SIG-M5 treated with dmso at 0.1 percent for 504 hours (cell line): ENCODE data around the gene ARID5B.
A peak's percentile ranks its signal among the peaks of the same experiment; 100 is the strongest.
"Not testable (repeated sequence)": the region's sequence is repeated elsewhere in the genome, so short reads cannot be mapped to it uniquely, and the experiment has no call there.

Source experiments
- DNase-seq: peaks from one replicate; lab custom pipeline; 2025; ENCODE audit not compliant: unreplicated experiment; lab: John Stamatoyannopoulos, UW

The ARID5B gene

GRCh38 chr10:61961278-61961677 lies 59.8 kb downstream of the ARID5B start:
- DNase-seq: no peak

DNA sequence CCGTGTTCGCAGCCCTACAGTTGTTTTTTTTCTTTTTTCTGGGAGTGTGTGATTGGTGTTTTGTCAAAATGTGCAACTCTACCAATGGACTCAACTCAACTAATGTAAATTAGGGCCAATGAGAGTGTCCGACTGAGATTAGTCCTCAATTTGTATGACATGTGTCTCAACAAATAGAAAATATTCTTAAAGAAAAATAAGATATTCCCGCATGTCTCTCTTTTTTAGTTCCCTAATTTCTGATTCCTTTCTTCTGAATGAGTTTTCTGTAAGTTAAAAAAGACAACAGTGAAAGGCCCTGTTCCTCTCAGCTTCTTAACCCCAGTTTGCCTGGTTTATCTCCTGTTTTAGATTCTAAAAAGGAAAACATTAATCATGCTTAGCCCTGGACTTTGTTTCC lies 61.5 kb downstream of the ARID5B start:
- no peak for DNase-seq

GRCh38 chr10:61963669-61964058 lies 62.2 kb downstream of the ARID5B start:
- DNase-seq: no peak

- no peak for DNase-seq
Measured at GRCh38 chr10:61964059-61964709, 62.7 kb downstream of the ARID5B start.

- DNase-seq: no peak
Measured at GRCh38 chr10:61964949-61965702, 63.6 kb downstream of the ARID5B start.

- no peak for DNase-seq
Measured at GRCh38 chr10:61965703-61966395, 64.3 kb downstream of the ARID5B start.

DNA sequence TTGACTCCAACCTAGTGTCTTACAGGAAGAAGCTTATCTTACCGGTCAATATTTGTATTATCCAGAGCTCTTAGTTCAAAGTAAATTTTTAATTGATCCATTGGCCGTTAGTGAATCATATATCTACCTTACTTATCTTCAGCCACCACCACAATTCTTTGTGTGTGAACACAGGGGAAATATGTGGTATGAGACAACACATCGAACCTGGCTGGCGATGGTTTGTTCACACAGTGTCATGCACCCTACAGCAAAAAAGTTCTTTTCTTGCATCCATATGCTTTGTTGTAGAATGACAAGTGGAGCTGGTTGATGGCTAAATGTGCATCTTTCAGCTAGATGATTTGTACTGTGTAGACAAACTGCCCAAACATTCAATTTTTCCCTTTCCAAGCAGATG lies 65.8 kb downstream of the ARID5B start:
- no peak for DNase-seq

DNA sequence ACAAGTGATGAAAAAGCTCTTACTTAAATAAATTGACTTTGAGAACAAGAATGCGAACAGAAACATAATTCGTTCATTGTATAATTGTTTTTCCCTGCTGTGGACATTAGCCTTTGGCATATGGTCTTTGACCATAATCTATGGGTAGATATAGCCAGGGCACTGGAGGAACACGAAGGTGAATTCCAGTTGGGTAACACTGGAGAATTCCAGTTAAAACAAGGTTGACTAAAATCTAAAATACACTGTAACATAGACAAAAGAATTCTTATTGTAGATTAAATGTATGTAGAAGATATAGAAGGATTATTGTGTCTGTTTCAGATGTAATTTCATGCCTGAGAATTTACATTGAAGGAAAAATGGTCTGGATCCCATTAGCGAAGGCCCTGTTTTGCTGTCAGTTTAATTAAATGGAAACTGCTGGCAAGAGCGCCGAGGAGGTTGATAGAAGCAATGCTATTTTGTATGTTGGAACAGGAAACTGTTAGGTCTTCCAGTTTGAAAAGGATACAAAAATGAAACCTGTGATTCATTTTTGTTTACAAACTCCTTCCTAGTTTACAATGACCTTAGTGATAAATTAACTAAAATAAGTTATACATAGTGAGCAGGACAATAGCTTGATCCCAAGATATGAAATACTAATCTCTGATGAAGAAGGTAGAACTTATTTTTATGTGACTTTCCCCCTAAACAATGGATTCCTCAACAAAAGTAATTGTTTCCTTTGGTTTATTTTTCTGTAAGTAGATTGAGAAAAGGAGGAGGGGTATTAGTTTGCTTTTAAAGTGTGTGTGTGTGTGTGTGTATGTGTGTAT lies 68.9 kb downstream of the ARID5B start:
- DNase-seq: no peak

- no peak for DNase-seq
Measured at GRCh38 chr10:61971003-61971325, 69.5 kb downstream of the ARID5B start.

- no peak for DNase-seq
Measured at GRCh38 chr10:61973169-61973568, 71.7 kb downstream of the ARID5B start.

GRCh38 chr10:61973906-61974305 lies 72.4 kb downstream of the ARID5B start:
- no peak for DNase-seq

DNA sequence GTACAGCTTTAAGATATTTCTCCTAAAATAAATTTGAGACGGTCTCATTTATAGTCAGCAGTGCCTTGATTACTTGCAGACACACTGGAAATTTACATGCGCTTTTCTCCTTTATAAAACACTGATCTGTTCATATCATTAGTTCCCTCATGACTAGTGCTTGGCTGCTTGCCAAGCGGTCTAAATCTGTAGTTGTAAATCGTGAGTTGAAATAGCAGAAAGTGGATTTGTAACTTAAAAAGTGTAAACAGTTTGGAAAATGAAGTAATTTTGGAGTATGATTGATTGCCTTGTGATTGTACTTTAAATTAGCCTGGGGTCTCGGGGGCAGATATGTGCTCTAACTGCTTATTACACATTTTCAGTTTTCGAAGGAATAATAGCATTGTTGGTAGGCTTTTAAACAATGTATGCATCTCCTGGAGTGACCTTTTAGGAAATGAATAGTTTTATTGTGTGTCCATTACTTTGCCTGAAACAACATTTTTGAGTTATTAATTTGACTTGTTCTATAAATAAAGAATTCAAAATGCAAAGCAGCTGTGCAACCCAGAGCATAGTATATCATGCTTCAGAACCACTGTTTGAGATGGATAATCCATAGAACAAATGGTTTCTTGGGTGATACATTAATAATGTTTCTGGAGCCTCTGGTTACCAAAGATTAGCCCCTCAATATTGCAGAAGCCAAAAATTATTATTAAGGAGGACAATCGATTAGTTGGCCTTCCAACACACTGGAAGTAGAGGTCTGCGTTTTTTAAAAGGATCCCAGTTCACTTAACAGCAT lies 73.3 kb downstream of the ARID5B start:
- DNase-seq: no peak

GRCh38 chr10:61975391-61975932 lies 74.0 kb downstream of the ARID5B start:
- DNase-seq: peak; percentile 60

- DNase-seq: not testable (repeated sequence)
Measured at GRCh38 chr10:61976951-61977721, 75.6 kb downstream of the ARID5B start.

DNA sequence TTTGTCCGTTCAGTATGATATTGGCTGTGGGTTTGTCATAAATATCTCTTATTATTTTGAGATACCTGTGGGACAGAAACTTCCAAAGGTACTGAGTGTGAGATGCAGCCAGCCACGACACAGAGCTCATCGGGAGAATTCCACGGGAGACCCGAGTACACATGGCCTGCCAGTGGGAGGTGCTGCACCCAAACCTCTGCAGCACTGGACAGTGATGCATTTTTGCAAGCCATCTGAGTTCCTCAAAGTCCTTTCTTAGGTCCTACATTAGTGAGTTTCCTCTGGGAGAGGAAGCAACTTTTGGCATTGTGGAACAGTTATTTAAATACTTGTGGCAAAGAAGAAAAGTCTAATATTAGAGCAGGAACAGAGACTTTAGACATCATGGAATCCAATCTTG lies 77.5 kb downstream of the ARID5B start:
- DNase-seq: no peak

- no peak for DNase-seq
Measured at GRCh38 chr10:61981460-61981859, 80.0 kb downstream of the ARID5B start.

DNA sequence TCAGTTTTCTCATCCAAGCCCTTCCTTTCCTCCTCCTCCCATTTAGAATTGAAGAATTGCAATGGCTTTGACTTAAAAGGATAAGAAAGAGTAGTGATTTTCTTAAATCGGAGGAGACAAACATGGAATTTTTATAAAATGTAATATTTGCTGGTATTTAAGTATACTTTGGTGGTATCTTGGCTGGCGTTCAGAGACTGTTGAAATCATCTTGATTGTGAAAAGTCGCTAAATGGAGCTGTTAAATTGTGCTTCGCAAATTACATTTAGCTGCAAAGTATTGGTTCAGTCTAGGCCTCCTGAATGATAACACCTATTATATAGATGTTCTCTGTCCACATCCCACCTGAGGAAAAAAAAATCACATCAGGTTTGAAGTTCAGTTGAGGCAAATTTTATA lies 81.8 kb downstream of the ARID5B start:
- DNase-seq: no peak

DNA sequence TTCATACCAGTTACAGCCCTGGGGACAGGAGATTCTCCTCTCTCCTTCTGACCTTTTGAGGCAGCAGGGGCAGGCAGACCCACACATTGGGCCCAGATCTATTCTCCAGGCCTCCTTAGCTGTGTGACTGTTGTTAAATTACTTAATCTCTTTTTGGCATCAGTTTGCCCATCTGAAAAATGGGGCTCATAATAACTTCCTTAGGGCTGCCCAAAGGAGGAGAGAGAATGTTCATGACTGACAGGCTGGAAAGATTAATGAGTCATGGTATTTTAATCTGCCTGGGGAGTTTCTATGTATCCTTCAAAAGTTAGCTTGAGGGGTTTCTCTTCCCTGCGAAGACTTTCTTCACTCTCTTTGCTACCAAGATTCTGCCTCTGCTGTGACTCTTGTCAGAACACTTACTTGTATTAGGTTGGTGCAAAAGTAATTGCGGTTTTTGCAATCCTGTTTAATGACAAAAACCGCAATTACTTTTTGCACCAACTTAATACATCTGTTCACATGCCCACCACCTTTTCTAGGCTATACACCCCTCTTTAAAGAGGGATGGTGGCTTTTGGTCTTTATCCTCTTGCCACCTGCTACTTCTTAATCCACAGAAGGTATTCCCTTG lies 83.4 kb downstream of the ARID5B start:
- DNase-seq: no peak

DNA sequence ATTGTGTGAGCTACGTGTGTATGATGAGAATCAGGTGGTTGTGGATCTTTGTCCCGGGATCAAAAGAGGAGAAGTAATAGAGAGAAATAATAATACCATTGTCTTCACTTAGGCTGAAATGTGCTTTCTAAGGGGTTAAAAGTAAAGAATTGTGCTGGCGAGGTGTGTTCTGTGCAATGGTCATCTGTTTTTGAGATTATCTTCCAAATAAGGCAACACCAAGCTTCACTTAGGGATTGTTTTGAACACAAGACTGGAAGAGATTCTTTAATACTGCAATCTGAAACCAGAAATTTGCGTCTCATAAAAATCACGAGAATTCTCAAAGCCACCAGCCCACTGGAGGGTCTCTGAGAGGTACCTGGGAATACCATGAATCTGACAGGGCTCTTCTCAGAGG lies 84.2 kb downstream of the ARID5B start:
- no peak for DNase-seq
